HepG2 (cell line): Measurements from ENCODE around the gene TRIM9. TPM values are rescaled to one million over a fixed set of nuclear protein-coding genes. Genes with fewer than 3 reads are reported as not detected.

Source experiments
- ASH2L ChIP-seq: fragments of 300-600, 200-600 bp; sonication (generic); IDR thresholded peaks from 2 replicates; pipeline ENCODE4 v1.7.0; 2017; ENCODE audit warnings: low read depth, mild to moderate bottlenecking, moderate library complexity, mixed read lengths, low read length; ENCODE audit not compliant: insufficient read length
- BRCA1 ChIP-seq: sonication (generic); formaldehyde crosslinking; IDR thresholded peaks from 2 replicates; pipeline ENCODE4 v1.4.0; 2020; ENCODE audit warnings: missing genetic modification reagents
- CBX1 ChIP-seq: IDR thresholded peaks from one replicate; pipeline ENCODE4 v1.6.1; 2016; ENCODE audit warnings: antibody characterized with exemption, low read depth
- HNRNPK ChIP-seq: fragments of 200-400 bp; formaldehyde crosslinking; IDR thresholded peaks from 2 replicates; pipeline ENCODE4 v1.6.1; 2018; ENCODE audit warnings: low read length, low read depth, moderate library complexity, mild to moderate bottlenecking; ENCODE audit not compliant: poor library complexity, severe bottlenecking
- HNRNPL ChIP-seq: fragments of 200-400 bp; formaldehyde crosslinking; IDR thresholded peaks from 2 replicates; pipeline ENCODE4 v1.6.1; 2017; ENCODE audit warnings: mild to moderate bottlenecking, low read depth, low read length
- MED1 ChIP-seq: sonication (generic); formaldehyde crosslinking; IDR thresholded peaks from 2 replicates; pipeline ENCODE4 v1.4.0; 2020; ENCODE audit warnings: missing genetic modification reagents
- PHF5A ChIP-seq: IDR thresholded peaks from one replicate; pipeline ENCODE4 v1.6.1; 2018; ENCODE audit warnings: low read depth, missing genetic modification reagents; ENCODE audit not compliant: unreplicated experiment
- POLR2A ChIP-seq, 2 experiments: IDR thresholded peaks; 2 replicates each; pipeline ENCODE4 v1.6.1; 2011; ENCODE audit warnings: low read depth in 2 of 2, low read length in 2 of 2, mild to moderate bottlenecking in 1 of 2, moderate library complexity in 1 of 2; ENCODE audit not compliant: insufficient read depth in 1 of 2
- SAFB2 ChIP-seq: sonication (generic); formaldehyde crosslinking; IDR thresholded peaks from 2 replicates; pipeline ENCODE4 v1.5.1; 2020; ENCODE audit warnings: missing genetic modification reagents, low read depth, mild to moderate bottlenecking, borderline replicate concordance
- SETDB1 ChIP-seq: sonication (generic); formaldehyde crosslinking; IDR thresholded peaks from 2 replicates; pipeline ENCODE4 v1.5.1; 2020; ENCODE audit warnings: missing genetic modification reagents, mild to moderate bottlenecking, borderline replicate concordance
- STAG1 ChIP-seq: sonication (generic); formaldehyde crosslinking; IDR thresholded peaks from 2 replicates; pipeline ENCODE4 v1.4.0; 2020; ENCODE audit warnings: missing genetic modification reagents
- ZBTB3 ChIP-seq: sonication (generic); formaldehyde crosslinking; IDR thresholded peaks from 2 replicates; pipeline ENCODE4 v1.4.0; 2020; ENCODE audit warnings: low read depth, mild to moderate bottlenecking, moderate library complexity, missing genetic modification reagents, borderline replicate concordance
- ZIK1 ChIP-seq: sonication (generic); formaldehyde crosslinking; IDR thresholded peaks from 2 replicates; pipeline ENCODE4 v1.5.0; 2020; ENCODE audit warnings: mild to moderate bottlenecking, low read depth, missing genetic modification reagents, borderline replicate concordance
- ZNF160 ChIP-seq: sonication (generic); formaldehyde crosslinking; IDR thresholded peaks from 2 replicates; pipeline ENCODE4 v1.8.0; 2022; ENCODE audit warnings: mild to moderate bottlenecking, inconsistent platforms, missing genetic modification reagents
- ZNF335 ChIP-seq: sonication (generic); formaldehyde crosslinking; IDR thresholded peaks from 2 replicates; pipeline ENCODE4 v1.4.0; 2020; ENCODE audit warnings: missing genetic modification reagents
- ZNF44 ChIP-seq: sonication (generic); formaldehyde crosslinking; IDR thresholded peaks from 2 replicates; pipeline ENCODE4 v1.5.1; 2020; ENCODE audit warnings: mild to moderate bottlenecking, missing genetic modification reagents
- ZSCAN25 ChIP-seq: sonication (generic); formaldehyde crosslinking; IDR thresholded peaks from 2 replicates; pipeline ENCODE4 v1.8.0; 2022; ENCODE audit warnings: mild to moderate bottlenecking, missing genetic modification reagents
- polyA plus RNA-seq, 8 experiments: library from polyadenylated mRNA; depleted of rRNA in 3 of 8; stranded (reverse) in 7 of 8; unstranded in 1 of 8; fragments of >200 nt; fragmentation: Illumina TruSeq in 4 of 8; extraction: Trizol in 4 of 8; gene quantifications; 2 replicates each; pipeline versions ENCODE4 v1.2.1 to v1.2.3, GENCODE V29; 2011 to 2016; ENCODE audit warnings: low read depth in 4 of 8, missing spikeins in 1 of 8, mixed read lengths in 1 of 8; ENCODE audit not compliant: insufficient read depth in 1 of 8
- total RNA-seq, 5 experiments: library from RNA; depleted of rRNA; stranded (reverse); fragments of >200 nt; fragmentation: Illumina TruSeq; extraction: Trizol; gene quantifications; 2 replicates each; pipeline ENCODE4 v1.2.3, GENCODE V29; 2016; ENCODE audit warnings: low read depth in 1 of 5
- TF ChIP-seq, protein P1 (sequence below), 2 experiments: sonication (generic) in 1 of 2; formaldehyde crosslinking in 1 of 2; IDR thresholded peaks; 2 replicates each; pipeline versions ENCODE4 v1.6.1 to v1.9.0; 2014 to 2022; ENCODE audit warnings: antibody characterized with exemption in 1 of 2, borderline replicate concordance in 1 of 2, inconsistent platforms in 1 of 2, low read depth in 1 of 2, missing genetic modification reagents in 1 of 2
- TF ChIP-seq, protein P2 (sequence below): IDR thresholded peaks from 2 replicates; pipeline ENCODE4 v1.4.0; 2020; ENCODE audit warnings: mild to moderate bottlenecking, missing genetic modification reagents
- TF ChIP-seq, protein P3 (sequence below): sonication (generic); formaldehyde crosslinking; IDR thresholded peaks from 2 replicates; pipeline ENCODE4 v1.8.1; 2023; ENCODE audit warnings: mild to moderate bottlenecking, missing genetic modification reagents, borderline replicate concordance

TRIM9 gene
- total and polyA plus RNA-seq, 2 of the 13 experiments (the other 11 are each of a cell fraction or from before 2014, with no cell fraction given) = 0.04 to 0.07 TPM

DNA sequence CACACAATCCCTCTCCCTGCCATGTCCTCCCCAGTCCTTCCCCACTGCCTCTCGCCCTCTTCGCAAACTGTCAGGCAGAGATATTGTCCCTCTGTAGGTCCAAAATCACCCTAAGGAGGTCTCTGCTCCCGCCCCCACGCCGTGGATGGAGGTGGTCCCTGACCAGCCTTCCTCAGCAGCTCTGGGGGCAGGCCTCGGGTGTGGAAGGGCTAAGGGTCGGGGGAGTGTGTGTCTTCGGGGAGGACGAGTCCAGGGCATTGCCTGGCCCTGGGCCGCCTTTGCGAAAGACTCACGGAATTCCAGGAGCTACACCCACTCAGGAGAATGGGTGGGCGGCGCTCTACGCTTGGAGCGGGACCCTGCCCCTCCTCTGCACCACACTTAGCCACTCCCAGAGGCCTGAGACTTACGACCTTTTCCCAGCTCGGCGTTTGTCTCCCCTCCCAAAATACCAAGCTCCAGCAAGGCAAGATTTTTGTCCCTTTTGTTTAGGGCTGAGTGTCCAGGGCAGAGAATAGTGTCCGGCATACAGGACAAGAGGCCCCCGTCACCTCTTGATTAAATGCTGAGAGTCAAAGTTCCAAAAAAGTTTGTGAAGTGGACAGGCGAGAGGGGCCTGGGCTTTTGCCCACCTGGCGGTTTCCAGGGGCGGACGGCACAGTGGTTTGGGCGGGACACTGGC, 151.5 kb downstream of the TRIM9 start (continued):
- TF ChIP-seq, protein P1, sequence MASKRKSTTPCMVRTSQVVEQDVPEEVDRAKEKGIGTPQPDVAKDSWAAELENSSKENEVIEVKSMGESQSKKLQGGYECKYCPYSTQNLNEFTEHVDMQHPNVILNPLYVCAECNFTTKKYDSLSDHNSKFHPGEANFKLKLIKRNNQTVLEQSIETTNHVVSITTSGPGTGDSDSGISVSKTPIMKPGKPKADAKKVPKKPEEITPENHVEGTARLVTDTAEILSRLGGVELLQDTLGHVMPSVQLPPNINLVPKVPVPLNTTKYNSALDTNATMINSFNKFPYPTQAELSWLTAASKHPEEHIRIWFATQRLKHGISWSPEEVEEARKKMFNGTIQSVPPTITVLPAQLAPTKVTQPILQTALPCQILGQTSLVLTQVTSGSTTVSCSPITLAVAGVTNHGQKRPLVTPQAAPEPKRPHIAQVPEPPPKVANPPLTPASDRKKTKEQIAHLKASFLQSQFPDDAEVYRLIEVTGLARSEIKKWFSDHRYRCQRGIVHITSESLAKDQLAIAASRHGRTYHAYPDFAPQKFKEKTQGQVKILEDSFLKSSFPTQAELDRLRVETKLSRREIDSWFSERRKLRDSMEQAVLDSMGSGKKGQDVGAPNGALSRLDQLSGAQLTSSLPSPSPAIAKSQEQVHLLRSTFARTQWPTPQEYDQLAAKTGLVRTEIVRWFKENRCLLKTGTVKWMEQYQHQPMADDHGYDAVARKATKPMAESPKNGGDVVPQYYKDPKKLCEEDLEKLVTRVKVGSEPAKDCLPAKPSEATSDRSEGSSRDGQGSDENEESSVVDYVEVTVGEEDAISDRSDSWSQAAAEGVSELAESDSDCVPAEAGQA (IDR thresholded peaks at IDR 0.05; ENCODE audit: low read depth) = no peak
- TF ChIP-seq, protein P1 (CRISPR knock-in tag; IDR thresholded peaks at IDR 0.05; ENCODE audit: borderline replicate concordance) = no peak; the same call in 1 of the 2 replicates
- TF ChIP-seq, protein P2, sequence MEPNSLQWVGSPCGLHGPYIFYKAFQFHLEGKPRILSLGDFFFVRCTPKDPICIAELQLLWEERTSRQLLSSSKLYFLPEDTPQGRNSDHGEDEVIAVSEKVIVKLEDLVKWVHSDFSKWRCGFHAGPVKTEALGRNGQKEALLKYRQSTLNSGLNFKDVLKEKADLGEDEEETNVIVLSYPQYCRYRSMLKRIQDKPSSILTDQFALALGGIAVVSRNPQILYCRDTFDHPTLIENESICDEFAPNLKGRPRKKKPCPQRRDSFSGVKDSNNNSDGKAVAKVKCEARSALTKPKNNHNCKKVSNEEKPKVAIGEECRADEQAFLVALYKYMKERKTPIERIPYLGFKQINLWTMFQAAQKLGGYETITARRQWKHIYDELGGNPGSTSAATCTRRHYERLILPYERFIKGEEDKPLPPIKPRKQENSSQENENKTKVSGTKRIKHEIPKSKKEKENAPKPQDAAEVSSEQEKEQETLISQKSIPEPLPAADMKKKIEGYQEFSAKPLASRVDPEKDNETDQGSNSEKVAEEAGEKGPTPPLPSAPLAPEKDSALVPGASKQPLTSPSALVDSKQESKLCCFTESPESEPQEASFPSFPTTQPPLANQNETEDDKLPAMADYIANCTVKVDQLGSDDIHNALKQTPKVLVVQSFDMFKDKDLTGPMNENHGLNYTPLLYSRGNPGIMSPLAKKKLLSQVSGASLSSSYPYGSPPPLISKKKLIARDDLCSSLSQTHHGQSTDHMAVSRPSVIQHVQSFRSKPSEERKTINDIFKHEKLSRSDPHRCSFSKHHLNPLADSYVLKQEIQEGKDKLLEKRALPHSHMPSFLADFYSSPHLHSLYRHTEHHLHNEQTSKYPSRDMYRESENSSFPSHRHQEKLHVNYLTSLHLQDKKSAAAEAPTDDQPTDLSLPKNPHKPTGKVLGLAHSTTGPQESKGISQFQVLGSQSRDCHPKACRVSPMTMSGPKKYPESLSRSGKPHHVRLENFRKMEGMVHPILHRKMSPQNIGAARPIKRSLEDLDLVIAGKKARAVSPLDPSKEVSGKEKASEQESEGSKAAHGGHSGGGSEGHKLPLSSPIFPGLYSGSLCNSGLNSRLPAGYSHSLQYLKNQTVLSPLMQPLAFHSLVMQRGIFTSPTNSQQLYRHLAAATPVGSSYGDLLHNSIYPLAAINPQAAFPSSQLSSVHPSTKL (CRISPR knock-in tag) = peak; percentile 48; the same call in 1 of the 2 replicates
- TF ChIP-seq ASH2L = no peak
- TF ChIP-seq ZNF44 (CRISPR knock-in tag) = no peak
- 0 out of 2 replicates have a peak, but pooled peaks have one; percentile 12 for TF ChIP-seq BRCA1 (CRISPR knock-in tag)
- TF ChIP-seq PHF5A (CRISPR knock-in tag) = no peak
- no peak for TF ChIP-seq SETDB1 (CRISPR knock-in tag)
- TF ChIP-seq POLR2A (IDR thresholded peaks at IDR 0.05; ENCODE audit: insufficient read depth in 1 of 2, low read depth in 2 of 2, low read length in 2 of 2) = peak; percentile 26 to 67; a peak in 2 of 4 replicates
- no peak for TF ChIP-seq CBX1
- no peak for TF ChIP-seq STAG1 (CRISPR knock-in tag)
- TF ChIP-seq SAFB2 = 0 out of 2 replicates have a peak, but pooled peaks have one; percentile 57
- no peak for TF ChIP-seq ZIK1 (CRISPR knock-in tag)
- no peak for TF ChIP-seq HNRNPL
- TF ChIP-seq MED1 = no peak
- TF ChIP-seq ZNF160 (CRISPR knock-in tag) = no peak
- TF ChIP-seq HNRNPK = no peak
- TF ChIP-seq, protein P3, sequence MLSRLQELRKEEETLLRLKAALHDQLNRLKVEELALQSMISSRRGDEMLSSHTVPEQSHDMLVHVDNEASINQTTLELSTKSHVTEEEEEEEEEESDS (CRISPR knock-in tag) = no peak
- no peak for TF ChIP-seq ZNF335 (CRISPR knock-in tag)
- TF ChIP-seq ZSCAN25 = no peak
- no peak for TF ChIP-seq ZBTB3
